GM18909 (cell line): ENCODE data around the gene MRPL3.
A peak's percentile ranks its signal among the peaks of the same experiment; 100 is the strongest.

Source experiments
- ATAC-seq: cut with Tn5 transposase; IDR thresholded peaks from one replicate; pipeline ENCODE4 v1.9.1; 2021; ENCODE audit warnings: mild to moderate bottlenecking; ENCODE audit not compliant: unreplicated experiment, poor library complexity

MRPL3 gene

DNA sequence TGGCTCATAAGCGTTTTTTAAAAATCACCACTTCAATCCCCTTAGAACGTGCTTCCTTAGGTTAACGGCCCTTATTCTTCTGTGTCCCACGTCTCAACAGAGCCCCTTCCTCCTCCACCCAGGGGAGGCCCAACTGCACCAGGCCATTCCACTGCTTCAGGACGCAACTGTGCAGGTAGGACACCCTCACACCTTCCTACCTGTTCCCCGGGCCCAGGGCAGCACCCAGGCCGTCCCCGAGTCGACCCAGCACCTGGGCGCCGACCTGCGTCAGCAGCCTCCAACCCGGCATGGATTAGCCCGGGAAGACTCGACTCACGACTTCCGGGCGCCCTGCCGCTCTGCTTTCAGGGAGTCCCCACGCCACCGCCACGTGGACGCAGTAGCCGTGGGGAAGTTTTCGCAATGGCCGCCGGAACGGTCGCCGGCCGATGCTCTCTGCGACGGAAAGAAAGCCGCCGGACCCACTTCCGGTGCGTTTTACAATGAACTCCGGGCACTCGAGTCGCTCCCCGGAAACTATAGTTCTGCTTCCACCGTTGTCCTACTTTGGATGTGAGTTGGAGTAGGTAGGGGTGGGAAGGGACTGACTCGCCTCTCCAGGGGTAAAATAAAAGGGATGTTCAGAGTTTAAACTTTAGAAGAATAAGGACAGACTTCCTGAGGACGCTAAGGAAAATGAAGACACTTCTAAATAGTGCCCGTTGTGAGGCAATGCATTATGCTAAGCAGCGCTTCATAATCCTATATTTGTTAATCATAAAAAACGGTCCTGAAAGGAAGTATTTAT lies at the start of gene MRPL3:
MRPL3 (minus strand) TSS at position 442 of the 790 bp plus-strand sequence; CDS start at position 292, 150 bp downstream.
- peak; percentile 97 for ATAC-seq

DNA sequence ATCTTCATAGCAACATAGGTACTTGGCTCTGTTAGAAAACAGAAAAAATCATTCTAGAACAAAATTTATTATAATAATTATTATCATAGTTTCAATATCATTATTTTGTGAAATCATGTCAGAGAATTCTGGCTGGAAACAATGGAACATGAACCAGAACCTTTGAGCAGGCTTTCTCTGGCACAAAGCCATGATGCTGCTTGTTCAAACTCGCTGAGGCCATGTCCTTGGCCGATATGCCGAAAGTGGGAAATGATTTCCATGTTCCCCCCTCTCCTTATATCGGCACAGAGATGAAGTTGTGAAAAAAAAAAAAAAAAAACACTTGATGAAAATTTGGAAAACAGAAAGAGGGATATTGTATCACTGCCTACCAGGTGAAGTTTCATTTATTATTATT lies 49.0 kb upstream of the MRPL3 start:
- no peak for ATAC-seq

DNA sequence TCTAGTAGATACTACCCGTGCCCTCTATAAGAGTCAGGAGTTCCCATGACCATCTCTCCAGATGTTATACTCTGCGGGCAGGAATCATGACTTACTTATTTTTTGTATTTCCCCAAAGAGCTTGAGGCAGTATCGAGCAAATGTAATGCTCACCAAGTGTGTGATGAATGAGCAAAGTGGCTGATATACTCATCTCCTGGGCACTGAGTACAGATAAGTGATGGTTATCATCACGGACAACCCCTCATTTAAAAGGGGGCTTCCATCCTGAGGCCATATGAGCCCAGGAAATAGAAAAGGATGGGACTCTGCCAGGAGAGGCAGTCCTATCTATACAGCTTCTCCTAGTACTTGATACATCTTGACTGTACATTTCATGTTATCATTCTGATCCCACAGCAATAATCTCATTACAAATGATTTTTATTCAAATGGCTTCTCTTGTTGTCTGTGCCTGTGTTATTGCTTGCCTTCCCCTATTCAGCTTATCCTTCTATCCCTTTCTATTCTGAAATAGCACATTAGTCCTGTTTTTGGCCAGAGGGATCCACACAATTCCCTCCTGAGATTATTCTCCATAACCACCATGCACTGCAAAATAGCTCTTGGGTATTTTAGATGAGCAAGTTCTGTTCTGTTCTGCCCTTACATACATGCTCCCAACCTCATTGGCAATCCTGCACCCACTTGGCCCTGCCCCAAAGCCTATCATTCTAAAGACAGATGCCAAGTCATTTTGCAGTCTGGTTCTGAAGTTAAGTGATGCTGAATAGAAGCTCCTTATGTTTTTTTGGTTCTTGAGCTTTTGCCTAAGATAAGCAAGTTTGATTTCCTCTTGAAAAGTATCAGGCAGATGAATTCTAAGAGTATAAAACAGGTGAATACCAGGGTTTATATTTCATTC lies 48.0 kb upstream of the MRPL3 start:
- ATAC-seq: no peak

DNA sequence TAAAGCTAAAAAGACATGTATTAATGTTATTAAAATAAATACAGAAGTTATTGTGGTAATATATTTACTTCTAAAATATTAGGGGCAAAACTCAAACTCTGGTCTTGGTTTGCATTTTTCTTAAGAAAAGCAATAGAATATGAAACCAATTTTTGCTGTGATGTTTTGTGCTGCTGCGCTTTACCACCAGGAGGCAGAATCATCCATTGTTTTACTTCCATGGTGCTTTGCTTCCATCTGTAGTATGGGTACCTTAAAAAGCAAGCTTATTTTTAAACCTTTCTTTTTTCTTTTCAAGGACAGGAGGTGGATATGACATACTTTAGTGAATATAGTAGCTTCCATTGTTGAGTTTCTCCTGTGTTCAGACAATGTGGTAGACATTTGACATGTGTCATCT lies 46.6 kb upstream of the MRPL3 start:
- no peak for ATAC-seq

DNA sequence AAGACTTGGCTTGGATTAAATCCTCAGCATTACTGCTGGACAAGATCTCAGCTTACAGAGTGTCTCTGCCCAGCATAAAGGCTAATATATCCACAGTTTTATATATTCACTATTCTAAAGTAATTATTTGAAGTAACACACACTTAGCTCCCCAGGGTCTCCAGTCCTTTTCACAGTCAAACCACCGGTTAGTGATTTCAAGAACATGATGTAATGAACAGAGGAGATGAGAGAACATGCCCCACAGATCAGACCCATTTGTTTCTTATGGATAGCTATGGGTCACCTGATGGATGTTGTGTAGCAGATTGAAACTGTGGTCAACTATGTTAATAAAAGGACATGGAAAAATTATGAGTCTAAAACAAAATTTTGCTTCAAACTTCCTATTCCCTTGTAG lies 44.8 kb upstream of the MRPL3 start:
- ATAC-seq: no peak

DNA sequence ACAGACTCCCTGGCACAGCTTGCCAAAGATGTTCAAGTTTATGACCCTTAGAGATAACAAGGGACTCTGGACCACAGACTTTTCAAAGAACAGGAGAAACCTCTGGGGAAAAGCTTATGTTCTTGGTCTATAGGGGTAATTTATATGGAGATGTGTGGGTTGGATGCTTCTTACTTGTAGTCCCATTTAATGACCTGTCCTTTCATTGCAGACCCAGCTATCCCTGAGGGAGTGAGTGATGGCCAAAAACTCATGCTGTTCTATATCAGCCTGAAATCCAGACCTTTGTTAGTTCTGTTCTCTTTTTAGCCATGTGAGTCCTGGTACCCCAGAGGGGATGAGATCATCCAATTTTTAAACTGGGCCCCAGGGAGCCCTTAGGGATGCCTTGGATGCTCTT lies 43.7 kb upstream of the MRPL3 start:
- ATAC-seq: no peak

DNA sequence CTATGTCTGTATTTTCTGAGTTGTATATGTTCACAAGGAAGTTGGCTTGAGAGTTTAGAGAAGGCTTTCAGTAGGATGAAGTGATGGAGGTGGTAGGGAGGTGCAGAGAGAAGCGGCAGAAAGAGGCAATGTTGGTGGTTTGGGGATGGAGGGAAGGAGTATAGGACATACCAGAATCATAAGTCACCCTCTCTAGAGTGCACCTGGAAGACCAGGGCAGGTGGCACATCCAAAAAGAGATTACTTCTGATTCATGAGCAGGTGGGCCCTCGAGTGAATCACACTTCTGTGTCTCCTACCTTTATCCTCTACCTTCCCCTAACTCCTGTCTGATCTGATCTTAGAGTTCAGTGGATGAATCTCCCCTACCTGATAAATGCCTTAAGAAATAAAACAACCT lies 41.8 kb upstream of the MRPL3 start:
- no peak for ATAC-seq

DNA sequence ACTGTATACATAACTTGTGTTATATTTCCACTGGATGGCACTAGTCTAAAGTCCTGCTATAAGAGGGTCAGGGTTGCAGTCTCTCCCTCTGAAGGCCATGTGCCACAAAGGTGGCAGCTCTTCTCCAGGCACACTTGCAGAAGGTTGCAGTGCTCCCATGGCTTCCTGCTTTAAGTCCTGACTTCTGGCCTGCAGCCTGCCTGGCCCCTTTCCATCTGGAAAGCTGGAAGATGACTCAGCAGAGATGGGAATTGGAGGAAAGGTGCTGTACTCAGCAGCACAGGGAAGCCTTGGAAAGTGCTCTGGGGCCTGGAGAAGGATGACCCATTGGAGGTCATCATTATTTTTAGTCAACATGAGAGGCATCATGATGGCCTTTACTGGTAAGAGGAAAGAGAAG lies 40.9 kb upstream of the MRPL3 start:
- ATAC-seq: no peak

DNA sequence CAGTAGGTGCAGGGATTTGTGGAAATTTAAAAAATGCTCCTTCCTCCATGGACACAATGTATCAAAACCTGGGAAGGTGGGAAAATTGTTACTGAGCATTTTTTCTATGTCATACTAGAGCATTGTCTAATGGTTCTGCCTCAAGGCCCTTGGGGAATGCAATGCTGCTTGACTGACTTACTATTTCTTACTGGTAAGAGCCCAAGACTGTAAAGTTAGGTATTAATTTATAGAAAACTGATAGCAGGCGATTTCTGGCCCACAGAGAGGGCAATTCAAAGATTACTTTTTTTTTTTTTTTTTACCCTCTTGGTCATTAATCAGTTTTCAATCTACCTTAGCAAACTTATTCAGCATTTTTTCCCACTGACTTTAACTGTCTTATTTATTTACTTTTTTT lies 38.5 kb upstream of the MRPL3 start:
- no peak for ATAC-seq

DNA sequence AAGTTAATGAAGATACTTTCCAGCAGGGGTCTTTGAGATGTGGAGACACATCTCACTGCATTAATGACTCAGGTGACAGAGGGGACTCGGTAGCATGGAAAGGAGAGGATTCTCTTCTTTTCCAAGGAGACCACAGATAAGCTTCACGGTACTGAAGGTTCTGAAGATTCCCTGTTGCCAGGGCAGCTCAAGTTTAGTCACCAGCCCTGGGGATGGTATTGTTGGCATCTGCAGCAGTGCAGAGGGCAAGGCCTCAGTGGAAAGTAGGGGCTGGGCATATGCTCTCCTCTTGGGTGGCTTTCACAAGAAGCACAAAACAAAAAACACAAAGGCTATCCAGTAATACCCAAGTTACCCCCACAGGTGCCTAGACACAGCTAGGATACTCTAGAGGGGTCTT lies 38.0 kb upstream of the MRPL3 start:
- no peak for ATAC-seq

DNA sequence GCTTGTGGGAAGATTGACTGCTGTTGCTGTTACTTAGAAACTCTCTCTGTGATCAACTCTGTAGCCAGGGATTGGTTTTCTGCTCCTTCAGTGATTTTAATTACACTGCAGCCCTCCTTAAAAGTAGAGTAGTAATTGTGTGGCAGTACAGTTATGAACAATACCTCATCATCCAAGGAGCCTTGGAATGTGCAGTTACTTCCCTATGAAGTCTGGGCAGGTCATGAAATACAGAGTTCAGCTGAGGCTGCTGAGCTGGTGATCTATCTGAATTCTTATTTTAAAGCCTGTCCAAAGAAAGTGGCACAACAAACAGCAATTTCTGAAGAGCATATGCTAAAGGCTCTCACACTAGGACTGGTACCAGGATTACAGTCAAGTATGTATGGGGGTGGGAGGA lies 37.4 kb upstream of the MRPL3 start:
- no peak for ATAC-seq

DNA sequence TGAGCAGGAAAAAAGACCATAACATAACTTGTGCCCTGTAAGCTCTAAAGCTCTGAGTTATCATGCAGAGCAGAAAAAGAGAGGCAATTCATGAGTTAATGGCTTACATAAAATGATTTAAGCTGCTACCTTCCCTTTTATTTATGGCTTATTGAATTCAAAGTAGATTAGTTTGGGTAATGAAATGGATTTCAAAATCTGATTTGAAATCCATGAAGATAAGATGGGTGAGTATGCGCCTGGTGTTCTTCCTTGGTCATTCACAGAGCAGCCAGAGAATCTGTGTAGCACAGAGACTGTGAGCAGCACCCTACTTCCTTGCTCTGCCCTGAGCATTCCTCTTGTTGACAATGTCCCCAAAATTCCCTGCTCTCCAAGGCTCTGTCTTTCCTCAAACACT lies 36.2 kb upstream of the MRPL3 start:
- no peak for ATAC-seq

DNA sequence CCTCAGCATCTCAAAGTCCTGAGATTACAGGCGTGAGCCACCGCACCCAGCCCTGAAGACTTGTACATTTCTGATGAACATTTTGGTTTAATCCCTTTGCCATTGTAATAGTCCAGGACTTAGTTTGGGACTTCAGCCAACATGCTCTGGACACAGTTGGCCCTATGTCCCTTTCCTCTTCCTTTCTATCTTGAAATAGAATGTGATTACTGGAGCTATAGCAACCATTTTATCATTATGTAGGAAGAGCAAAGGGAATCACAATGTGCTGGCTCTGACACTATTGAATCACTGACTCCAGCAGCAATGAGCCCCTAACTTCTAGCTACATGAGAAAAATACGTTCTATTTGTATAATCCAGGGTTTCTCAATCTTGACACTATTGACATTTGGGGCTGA lies 34.8 kb upstream of the MRPL3 start:
- ATAC-seq: no peak

DNA sequence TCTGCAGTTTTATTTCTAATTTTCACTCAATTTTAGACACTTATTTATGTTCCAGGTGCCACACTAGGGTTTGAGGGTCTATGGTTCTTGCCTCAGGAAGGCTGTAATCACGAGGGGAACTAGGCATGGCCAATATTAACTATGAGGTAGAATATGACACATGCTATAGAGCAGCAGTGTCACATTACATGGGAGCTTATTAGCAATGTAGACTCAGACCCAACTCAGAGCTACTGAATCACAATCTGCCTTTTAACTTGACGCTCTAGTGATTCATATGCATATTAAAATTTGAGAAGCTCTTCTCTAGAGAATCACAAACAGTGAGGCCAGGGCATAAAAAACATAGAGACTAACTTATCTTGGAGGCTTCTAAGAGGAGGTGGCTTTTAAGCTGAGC lies 32.8 kb upstream of the MRPL3 start:
- no peak for ATAC-seq

DNA sequence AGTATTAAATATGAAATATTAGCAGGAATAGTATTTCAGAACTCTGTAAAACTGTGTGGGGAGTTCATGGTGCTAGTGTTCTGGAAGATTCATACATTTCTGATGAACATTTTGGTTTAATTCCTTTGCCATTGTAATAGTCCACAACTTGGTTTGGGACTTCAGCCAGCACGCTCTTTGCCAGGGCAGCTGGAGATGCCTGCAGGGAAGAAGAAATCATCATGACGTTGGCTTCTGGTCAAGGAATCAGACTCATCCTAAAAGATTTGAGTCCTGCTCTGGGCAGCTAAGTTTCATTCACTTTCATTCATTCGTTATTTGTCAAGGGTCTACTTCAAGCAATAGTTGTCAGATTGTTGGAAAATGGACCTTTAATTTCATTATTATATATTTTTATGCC lies 32.4 kb upstream of the MRPL3 start:
- ATAC-seq: no peak

DNA sequence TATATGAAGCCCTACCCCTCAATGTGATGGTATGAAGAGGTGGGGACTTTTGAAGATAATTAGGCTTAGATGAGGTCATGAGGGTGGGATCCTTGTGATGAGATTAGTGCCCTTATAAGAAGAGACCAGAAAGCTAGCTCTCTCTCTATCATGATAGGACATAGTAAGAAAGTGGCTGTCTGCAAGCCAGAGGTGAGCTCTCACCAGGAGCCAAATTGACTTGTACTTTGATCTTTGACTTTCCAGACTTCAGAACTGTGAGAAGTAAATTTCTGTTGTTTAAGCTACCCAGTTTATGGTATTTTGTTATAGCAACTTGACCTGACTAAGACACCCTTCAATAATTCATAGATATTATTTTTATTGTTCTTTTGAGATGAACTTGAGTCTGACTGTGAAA lies 29.9 kb upstream of the MRPL3 start:
- no peak for ATAC-seq

DNA sequence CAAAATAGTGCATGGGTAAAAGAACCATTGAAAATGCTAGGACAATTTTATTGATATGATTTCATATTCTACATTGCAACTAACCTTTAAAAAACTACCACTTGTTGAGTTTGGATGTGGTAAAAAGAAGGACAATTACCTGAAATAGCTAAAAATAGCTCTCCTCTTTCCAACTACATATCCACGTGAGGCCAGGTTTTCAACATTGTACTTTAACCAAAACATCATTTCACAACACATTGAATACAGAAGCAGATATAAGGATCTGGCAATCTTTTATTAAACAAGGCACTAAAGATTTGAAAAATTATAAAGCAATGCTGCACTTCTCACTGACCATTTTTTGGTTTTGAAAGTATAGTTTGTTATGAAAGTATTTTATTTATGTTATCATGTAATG lies 28.1 kb upstream of the MRPL3 start:
- no peak for ATAC-seq

DNA sequence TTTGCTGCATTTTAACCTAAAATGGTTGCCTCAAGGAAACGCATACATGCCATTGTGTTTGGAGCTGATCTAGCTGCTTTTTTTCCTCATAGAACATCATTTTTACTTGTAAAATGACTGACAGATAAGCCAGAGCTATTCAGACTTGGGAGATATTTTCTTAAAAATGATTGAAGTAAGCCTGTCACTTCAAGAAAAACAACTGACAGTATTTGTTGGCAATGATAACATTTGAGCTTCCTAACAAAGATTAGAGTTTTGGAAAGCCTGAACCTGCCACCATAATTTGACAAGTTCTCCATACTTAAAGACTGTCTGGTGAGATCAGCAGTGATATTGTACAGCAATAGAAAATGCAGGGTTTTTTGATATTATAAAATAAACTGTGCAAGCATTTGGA lies 27.6 kb upstream of the MRPL3 start:
- ATAC-seq: no peak

DNA sequence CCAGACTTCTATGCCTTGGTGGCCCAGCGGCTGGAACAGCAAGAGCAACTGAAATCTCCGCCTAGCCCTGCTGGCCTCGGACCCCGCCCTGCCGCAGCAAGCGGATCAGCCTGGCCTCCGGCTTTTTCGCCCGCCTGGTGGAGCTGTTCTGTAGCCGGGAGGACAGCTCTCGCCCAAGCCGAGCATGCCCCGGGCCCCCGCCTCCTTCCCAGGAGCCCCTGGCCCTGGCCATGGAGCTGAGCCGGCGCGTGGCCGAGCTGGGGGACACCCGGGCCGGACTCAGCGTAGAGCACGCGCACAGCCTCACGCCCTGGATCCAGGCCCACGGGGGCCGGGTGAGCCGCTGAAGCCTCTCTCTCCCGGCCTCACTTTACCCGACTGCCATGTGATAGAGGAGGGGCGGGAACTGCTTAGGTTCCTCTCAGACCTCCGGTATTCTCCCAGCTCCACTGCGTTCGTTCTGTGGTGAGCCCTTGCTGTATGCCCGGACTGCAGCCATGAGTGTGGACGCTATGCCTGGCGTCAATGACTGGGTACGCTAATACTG lies 24.1 kb upstream of the MRPL3 start:
- ATAC-seq: no peak

DNA sequence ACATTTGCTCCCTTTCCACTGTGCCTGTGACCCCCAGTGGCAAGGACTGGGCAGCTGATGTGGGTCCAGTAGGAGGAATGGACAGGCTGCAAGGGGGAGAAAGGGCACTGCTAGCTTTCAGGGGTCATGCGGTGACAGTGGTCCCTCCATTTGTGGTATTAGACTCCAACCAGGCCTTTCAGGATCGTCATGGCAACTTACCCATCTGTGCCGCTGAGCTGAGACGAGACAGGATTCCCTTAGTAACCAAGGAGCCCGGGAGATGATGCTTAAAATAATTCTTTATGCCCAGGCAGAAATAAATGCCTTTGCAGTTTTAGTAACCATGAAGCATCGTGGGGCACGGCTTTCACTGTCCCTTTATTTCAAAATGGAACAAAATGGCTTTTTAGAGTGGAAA lies 15.9 kb upstream of the MRPL3 start:
- no peak for ATAC-seq

DNA sequence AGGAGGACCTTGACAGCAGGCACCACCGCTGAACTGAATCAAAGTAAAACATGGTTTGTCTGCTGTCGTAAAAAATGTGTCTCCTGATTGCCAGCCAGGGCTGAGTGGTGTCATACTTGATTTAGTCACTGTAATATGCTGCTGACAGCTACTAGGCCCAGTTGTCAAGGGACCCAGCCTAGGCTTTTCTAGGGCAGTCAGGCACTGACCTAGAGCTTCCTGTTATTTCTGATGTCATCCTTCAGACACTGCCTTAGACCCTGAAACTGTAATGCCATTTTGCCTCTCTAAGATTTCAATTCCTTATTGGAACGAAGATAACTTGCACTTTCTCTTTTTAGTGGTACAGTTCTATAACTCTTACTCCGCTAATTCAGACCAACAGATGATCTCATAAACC lies 2.6 kb upstream of the MRPL3 start:
- no peak for ATAC-seq

DNA sequence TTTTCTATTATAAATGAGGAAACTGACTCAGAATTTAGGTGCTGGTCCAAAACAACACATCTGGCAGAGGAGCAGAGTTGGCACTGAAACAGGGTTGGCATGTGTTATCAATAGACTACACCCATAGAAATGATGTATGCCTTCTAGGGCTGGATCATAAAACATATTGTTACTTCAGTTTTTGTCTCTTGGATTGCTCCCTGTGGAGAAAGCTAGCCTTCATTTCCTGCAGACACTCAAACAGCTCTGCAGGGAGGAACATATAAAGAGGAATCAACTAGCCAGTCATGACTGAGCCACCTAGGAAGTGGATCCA lies 507 bp upstream of the MRPL3 start:
- ATAC-seq: peak; percentile 9
